DOHH2 (cell line): ENCODE data around the gene ARAP3.

Experiments used
- EZH2phosphoT487 ChIP-seq: fragments of 200-600 bp; sonication (generic); IDR thresholded peaks from 2 replicates; pipeline ENCODE4 v1.6.1; 2017; ENCODE audit warnings: borderline replicate concordance, mild to moderate bottlenecking, antibody characterized with exemption, low read length, moderate library complexity, mixed read lengths
- TF ChIP-seq, protein P1 (sequence below): fragments of 200-600 bp; sonication (generic); IDR thresholded peaks from one replicate; pipeline ENCODE4 v1.5.1; 2014; ENCODE audit warnings: antibody characterized with exemption, mild to moderate bottlenecking, low read depth, low read length; ENCODE audit not compliant: poor library complexity, severe bottlenecking

DNA sequence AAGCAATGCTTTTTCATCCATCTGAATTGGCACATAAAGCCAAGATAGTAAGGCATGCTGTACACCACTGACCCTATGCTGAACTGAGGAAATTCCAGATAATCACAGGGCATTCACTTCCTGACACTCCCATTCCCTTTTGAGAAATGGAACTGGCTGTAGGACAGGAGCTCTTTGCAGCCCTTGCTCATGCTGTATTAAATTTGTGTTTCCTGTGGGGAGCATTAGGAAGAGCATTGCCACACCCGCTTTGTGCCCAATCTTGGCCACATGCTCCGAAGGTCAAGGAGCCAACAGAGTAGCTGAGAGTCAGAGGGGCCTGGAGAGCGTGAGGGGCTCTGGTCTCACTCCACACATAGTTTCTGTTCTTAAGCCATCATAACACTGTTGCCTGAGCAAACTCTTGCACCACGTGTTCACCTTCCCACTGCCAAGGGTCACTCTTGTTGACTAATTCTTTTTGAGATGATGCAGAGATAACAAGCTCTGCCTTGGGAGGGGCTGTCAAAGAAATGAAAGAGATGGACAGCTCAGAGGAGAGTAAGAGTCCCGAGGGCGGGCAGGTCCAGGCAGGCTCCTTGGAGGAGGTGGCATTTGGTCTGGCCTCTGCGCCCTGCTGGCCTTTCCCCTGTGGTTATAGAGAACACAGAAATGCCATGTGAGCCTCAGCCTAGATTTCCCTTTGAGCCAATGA lies 31.7 kb upstream of the ARAP3 start:
- TF ChIP-seq, protein P1, sequence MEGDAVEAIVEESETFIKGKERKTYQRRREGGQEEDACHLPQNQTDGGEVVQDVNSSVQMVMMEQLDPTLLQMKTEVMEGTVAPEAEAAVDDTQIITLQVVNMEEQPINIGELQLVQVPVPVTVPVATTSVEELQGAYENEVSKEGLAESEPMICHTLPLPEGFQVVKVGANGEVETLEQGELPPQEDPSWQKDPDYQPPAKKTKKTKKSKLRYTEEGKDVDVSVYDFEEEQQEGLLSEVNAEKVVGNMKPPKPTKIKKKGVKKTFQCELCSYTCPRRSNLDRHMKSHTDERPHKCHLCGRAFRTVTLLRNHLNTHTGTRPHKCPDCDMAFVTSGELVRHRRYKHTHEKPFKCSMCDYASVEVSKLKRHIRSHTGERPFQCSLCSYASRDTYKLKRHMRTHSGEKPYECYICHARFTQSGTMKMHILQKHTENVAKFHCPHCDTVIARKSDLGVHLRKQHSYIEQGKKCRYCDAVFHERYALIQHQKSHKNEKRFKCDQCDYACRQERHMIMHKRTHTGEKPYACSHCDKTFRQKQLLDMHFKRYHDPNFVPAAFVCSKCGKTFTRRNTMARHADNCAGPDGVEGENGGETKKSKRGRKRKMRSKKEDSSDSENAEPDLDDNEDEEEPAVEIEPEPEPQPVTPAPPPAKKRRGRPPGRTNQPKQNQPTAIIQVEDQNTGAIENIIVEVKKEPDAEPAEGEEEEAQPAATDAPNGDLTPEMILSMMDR = no peak
- no peak for TF ChIP-seq EZH2phosphoT487
